ENCODE results near the gene CPSF4.
A peak's percentile ranks its signal among the peaks of the same experiment; 100 is the strongest.

Gene CPSF4

DNA sequence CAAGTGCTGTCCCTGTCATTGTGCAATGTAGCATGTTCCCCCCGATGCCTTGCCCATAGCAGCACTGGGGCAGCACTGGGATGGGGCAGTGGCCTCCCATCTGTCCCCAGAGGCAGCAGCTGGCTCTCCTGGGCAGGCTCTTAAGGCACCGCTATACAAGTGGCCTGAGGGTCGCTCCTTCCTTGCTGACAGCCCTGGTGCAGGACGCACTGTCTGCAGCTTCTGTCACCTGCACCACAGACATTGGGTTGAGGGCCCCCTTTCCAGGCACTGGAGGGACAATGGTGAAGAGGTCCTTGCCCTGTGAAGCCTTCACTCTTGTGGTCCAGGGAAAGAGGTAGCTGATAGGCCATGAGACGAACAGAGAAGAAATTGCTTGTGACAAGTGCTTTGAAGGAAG, 10.6 kb downstream of the CPSF4 start:
- no peak for DNase-seq

DNA sequence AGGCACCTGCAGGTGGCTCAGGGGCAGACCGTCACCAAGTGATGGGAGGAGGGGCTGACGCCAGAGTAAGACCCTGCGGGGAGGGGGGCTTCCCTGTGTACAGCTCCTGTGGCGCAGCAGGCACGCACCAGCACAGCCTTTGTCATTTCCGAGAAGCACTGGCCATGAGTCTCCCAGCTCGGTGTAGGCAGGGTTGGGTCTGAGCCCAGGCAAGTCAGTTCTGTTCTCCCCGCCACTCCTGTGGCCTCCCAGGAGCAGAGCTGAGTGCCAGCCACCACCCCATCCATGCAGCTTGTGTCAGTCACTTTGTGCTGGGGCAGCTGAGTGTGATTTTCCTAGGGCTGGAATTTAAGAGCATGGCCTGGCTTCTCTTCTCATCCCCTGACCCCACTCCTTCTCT, 13.2 kb downstream of the CPSF4 start:
- DNase-seq = no peak

DNA sequence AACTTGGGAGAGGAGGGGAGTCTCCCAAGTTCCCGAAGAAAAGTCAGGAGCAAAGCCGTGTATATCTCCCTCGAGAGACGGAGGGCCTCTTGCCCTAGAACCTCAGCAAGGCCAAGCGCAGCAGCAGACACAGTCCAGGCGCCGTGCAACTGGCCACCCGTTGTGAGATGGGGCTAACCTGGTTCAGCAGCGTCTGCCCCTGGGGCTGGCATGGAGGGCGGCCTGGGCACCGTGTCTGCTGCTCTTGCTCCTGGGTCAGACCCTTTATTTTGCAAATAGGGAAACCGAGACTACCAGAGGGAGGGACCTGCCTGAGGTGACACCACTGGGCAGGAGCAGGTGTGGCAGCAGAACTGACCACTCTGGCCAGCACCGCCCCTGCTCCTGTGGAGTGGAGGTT, 13.8 kb downstream of the CPSF4 start:
- DNase-seq = no peak

DNA sequence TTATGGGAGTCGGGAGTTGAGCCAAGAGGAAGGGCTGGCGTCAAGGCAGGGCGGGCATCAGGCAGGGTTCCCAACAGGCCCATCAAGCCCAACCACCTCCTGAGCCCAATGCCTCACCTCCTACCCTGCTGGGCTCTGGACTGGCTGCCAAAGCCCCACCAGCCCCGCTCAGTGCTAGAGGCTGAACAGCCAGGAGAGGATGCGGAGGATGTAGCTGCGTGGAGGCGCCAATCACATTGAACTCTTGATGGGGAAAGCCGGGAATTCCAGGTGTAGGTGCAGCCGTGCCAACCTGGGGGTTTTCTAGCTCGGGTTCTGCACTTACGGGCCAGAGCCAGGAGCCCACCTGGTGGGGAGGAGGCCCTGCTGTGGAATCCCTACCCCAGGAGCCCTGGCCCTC, 14.4 kb downstream of the CPSF4 start:
- no peak for DNase-seq

DNA sequence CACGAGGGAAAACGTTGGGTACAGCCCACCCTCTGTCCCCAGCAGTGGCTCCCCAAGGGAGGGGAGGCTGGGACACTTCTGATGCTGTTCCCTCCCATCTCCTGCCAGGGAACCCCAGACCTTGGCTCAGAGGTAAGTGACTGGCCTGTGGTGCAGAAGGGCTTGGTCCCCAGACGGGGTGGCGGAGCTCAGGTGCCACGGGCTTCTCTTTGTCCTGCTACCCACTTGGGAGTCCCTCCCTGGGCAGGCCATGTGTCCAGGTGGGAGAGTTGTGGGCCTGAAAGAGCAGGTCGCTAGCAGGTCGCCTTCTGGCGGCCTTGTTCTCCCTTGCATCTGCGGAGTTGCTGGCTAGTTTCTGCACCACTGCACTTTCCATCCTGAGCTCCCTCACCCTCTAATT, 17.1 kb downstream of the CPSF4 start:
- no peak for DNase-seq

DNA sequence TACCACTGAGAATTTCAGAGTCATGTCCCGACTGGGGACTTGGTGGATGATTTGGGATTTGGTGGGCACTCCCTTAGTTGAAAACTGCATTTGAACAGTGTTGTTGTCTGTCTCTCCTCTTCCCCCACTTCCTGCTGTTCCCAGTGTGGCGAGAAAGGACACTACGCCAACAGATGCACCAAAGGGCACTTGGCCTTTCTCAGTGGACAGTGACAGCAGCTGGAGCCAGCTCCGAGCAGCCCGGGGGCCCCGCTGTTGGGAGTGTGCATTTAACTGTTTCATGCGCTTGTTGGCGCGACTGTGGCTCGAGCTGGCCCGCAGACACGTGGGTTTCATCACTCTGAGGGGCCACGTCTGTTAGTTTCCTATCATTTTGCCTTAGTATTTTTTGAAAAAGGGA, 17.5 kb downstream of the CPSF4 start:
- DNase-seq = no peak

DNA sequence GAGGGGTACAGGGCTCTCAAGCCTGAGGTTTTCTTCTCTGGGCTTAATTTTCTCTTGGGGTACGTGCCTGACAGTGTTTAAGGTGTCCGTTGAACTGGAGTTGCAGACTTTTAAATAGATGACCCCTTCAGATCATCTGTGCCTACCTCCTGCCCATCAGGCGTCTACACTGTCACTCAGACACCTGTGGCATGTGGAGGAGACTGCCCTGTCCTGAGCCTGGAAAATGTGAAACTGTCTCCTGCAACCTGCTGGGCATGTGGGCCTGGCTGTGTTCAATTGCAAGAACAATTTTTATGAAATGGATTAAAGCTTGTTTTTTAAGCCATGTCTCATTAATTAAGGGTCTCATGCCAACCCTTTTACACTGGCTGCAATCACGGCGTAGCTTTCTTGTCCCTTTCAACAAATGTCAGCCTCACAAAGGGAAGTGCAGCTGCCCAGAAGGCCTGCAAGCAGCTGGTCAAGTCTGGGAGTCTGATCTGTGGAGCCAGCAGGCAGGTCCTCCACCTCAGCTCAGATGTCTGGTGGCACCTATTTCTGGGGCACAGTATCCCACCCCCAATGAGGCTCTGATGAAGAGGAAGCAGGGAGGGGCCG, 18.4 kb downstream of the CPSF4 start:
- no peak for DNase-seq

DNA sequence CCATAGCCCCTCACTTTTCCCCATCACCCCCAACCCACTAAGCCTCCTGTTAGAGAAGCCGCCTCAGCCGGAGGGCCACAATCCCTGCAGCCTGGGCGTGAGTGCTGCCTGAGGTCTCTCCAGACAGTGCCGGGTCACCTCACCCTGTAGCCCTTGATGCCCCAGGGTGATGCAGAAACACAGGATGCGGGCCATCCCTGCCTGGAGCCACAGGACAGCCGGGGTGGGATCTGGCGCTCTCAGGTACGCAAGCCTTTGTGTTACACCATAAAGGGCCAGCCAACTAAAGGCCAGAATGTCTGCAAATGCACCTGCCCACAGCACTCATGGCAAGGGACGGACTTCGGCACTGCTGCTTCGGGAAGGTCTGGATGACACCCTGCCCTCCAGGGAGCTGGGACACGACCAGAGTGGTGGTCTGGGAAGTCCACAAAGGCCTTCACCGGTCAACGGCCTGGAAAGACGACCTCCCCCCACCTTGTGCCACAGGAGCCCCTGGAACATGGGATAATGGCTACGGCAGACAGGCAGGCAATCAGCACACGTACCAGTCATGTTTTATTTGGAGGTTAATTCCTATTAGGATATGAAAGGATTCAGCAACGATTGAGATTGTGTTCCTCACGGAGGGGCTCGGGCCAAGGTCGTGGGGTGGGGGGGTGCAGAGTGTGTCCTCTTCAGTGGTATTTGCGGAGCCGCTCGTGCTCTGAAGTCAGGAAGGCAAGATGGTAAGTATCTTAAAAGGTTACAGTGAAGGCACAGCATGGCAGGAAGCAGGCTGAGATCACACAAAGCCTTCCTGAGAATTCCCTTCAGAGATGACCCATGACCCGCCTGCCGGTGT, 19.1 kb downstream of the CPSF4 start:
- DNase-seq = no peak

DNA sequence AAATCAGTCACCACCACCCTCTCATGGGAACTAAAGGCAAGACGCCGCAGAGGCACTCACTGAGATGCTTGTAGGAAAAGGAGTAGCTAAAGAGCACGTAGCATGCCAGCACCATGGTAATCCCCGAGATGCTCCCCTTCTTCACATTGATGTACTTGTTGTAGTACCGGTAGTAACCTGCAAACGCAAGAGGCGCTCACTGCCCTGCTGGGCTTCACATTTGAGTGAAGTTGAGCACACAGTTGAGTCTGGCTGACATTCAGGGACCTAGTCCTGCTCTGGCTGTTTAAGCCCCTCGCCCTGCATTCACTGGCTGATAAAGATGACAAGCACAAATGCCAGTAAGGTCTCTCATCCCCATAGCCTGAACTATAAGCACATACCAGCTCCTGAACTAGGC, 20.3 kb downstream of the CPSF4 start:
- peak in 1 of 2 experiments; percentile 53 for DNase-seq

DNA sequence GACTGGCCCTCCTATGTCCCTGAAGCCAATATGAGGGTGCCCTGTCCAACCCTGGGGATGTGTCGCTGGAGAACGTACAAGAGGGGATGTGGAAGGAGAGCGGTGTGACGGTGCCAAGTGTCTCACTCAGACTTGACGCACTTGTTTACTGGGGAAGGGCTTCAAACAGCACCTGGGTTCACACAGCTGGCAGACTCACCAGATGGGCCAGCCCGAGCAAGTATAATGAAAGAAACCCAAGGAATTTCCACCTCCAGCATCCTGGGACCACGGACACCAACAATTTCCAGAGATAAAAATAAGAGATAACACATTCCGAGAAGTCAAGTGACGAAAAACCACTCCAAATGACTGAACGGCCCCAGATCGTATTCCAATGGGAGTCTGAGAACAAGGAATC, 21.9 kb downstream of the CPSF4 start:
- DNase-seq = no peak

DNA sequence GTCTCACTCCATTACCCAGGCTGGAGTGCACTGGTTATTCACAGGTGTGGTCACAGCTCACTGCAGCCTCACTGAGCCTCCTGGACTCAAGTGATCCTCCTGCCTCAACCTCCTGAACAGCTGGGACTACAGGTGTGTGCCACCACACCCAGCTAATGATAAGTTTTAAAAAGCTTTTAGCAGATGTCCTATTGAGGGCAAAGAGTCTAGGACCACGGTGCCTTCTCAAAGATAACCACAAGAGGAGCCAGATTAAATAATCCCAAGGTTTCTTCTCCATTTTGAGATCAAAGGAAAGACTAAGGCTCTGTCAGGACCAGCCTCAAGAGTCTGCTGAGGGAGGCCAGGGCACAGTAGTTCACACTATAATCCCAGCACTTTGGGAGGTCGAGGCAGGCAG, 22.5 kb downstream of the CPSF4 start:
- DNase-seq = no peak

DNA sequence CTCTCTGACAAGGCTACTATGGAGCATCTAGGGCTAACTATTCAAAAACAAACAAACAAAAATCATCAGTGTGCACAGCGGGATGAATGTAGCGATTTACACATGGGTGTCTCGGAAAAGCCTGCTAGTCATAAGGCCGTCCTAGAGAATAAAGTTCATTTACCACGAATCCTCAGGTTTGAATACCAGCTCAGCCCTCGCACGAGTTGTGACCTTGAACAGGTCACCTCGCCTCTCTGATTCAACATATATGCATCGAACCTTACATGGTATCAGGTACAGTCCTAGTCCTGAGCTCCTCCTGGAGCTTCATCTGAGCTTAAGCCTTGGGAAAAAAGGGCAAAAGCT, 26.7 kb downstream of the CPSF4 start:
- no peak for DNase-seq

DNA sequence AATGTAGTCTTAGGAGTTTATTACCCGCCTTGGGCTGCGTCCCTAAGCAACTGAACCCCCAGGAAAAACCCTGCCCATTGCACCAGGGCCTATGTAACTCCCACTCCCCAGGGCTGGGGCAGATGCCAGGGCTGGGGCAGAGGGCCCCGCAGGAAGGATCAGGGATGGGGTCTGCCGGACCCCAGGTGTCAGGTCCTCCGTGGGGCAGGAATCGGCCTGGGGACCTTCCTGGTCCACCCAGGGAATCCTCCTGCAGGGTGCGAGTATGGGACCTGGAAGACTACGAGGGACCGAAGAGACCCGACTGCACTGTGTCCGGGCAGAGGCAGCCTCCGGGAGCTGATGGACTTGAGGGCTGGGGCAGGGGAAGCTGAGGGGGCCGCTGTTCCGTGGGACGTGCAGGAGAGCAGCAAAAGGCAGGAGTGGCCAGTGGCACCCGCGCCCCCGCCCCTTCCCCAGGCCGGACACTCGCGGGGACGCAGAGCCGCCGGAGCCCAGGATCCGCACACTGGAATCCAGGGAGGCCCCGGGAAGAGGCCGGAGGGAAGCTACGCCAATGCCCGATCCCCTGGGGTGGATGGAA, 29.7 kb downstream of the CPSF4 start:
- no peak for DNase-seq

DNA sequence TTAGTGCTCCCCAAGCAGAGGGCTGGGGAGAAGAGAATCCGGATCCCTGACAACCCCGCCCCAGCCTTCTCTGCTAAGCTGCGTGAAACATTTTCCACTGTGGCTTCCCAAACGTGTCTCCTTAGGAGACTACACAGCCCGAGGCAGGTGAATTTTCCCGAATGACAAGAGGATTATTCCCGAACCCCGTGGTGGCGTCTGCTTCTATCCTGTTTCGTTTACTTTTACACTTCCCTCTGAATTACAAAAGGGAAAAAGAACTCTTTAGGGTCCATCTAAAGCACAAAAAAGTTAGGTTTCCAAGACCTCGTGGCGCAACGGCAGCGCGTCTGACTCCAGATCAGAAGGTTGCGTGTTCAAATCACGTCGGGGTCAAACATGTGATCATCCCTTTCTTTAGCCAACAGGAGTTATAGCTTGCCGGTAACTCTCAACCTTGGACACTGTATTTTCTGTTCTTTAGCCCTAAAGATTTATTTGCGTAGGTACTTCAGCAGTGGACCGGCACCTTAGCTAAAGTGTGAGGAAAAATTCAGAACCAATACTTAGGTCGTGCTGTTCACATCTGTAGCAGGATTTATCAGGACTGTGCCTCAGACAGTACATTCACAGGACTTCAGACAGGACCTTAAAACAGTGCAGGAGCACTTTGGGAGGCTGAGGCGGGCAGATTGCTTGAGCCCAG, 30.8 kb downstream of the CPSF4 start:
- no peak for DNase-seq

DNA sequence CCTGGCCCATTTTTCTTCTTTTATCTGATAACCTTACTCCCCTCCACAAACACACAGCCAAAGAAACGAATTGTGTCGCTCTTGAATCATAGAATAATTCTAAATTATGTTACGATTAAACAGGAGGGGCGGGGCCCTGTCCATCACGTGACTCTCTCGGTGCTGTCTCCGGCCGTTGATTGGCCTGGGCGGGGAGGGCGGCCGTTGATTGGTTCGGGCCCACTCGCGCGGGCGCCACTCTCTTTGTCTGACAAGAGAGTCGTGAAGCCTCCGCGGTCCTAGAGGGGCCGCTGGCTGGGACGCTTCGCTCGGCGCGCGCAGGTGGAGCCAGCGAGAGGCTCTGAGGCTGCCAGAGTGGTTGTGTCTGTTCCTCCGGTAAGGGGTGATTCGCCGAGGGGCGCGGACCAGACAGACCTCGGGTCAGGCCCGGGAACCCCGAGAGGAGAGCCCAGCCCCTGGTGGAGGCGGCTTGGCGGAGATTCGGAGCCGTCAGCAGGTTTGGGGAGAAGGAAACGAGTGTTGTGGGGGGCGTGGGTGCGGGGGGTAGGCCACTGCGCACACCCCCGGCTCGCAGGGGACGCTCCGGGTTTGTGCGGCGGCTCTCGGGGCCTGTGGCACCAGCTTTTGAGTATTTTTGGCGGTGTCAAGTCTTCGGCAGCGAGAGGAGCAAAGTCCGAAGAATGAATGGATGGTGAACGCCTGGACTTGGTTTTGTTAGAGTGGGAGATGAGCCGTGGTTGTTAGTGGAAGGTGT, 34.0 kb downstream of the CPSF4 start, which contains the start of gene ZNF789:
Gene ZNF789, plus strand, starts transcription at position 330 of the 754 bp plus-strand sequence. CDS start 3,567 bp downstream, outside the sequence.
- peak; percentile 96 to 99 for DNase-seq

DNA sequence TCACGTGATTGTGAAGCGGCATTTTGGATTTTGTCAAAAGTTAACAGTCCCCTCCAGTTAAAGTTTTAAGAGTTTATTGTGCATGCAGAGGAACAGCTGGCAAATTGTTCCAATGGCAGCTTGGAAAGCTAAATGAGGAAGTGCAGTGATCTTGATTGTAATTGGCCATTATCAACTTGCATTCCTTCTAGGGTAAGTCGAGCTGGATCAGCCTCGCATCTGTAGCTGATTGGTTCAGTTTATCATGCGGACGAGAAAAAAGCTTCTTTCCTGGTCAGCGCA, 34.5 kb downstream of the CPSF4 start:
- peak in 1 of 2 experiments; percentile 34 for DNase-seq

DNA sequence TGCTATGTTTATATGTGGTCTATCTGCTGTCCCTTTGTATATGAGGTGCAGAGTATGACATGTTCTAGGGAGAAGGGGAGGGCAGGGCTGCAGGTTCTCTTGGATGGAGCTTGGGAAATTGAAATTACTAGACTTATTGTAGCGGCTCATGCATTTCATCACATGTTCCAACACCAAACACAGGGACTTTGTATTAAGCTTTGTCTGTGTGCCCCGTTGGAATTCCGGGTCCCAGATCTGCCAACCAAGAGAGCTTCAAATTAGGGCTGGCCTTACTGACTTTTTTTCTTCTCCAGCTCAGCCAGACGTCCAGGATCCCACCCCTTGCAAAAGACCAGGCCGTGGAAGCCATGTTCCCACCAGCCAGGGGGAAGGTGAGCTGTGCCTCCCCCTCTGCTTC, 37.4 kb downstream of the CPSF4 start:
- no peak for DNase-seq

DNA sequence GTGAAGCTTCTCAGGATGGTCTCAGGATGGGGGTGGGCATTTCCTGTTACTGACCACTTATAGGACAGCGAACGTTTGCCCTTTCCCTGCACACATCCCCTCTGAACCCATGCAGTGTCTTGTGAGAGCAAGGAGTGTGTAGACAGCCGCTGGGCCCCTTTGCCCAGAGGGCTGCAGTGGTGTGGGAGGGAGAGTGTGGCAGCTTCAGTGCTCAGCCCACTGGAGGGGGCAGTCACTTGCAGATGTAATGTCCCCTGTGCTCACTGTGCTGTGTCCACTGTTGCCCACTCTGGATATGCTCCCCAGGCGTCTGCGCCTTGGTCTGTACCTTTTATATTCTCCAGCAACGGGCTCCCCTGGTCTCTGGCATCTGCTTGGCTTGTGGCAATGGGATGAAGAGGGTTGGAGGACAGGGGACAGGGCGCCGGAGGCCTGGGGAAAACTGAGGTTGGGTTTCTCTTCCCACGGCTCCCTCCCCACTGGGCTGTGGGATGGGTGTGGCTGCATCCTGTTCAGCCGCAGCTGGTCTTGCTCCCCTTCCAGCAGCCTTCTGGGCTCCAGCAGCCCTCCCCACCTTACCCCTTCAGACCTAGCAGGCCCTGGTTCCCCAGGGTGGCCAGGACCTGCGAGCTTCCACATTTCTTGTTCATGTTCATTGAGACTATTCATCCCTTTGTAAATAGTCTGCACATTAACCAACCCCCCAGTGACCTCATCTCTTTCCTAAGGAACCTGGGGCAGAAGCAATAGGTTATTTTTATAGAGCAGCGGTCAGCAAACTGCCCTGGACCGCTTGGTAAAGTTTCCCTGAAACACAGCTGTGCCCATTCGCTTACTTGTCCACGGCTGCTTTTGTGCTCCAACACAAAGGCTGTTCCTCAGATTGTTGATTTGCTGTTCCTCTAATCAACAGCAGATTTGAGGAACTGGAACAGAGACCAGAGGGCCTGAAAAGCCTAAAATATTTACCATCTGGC, 40.0 kb downstream of the CPSF4 start:
- no peak for DNase-seq

DNA sequence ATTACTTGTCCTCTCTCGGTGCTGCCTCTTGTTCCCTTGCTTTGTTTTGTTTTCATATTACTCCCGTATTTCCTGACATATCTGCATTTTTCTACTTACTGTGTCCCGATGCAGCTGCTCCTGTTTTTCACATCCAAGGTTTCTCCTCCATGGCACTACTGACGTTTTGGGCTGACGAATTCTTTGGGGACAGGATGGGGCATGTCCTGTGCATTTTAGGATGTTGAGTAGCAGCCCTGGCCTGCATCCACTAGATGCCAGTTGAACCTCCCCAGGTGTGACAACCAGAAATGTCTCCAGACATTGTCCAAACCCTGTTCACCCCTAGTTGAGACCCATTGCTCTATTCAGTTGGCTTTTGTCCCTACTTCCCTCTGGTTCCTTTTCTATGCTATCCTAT, 46.4 kb downstream of the CPSF4 start:
- no peak for DNase-seq

DNA sequence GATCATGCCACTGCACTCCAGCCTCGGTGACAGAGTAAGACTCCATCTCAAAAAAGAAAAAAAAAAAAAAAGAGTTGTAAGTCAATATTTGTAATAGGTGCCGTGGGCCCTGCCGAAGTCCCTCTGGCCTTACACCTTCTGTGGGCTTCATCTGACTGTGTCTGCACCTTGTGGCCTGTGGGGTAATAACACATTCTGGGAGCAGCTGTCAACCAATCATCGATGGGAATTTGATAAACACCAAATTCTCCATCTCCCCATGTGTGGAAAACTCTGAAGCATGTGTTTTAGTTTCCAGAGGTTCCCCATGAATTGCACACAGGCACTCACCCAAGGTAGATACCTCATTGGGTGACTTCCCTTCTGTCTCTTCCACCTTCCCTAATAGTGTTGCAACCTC, 50.5 kb downstream of the CPSF4 start:
- no peak for DNase-seq

DNA sequence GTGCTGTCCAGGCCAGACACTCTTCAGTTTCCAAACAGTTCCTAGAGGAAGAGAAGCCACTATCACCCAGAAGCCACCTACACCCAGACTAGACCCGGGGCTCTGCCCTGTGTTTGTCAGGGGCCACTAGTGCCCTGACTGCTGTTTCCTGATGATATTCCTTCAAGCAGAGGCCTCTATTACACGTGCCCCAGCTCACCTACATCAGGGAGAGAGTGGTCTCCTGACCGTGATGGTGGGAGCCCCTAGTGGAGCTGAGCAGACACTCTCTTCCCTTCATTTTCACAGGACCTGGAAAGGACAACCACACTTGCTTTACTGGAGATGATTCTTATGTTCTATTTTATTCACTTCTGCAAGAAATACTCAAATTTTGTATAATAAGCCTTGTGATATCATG, 52.1 kb downstream of the CPSF4 start:
- no peak for DNase-seq

DNA sequence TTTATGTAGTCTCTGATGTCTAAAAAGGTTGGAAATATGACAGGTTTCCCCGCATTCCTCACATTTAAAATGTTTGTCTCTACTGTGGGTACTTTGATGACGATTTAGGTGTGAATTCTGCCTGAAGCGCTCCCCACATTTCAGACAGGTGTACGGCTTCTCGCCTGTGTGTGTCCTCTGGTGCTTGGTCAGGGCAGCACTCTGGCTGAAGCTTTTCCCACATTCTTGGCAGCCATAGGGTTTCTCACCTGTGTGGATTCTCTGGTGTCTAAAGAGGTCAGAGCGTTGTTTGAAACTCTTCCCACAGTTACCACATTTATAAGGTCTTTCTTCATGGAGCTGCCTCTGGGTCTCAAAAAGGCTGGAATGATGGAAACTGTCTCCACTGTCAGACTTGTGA, 55.1 kb downstream of the CPSF4 start:
- DNase-seq = no peak

Data from NCI-H526 (cell line).